ENCODE measurements around the gene THSD4. TPM values are rescaled to one million over a fixed set of nuclear protein-coding genes. Genes with fewer than 3 reads are reported as not detected.

THSD4 gene
- total and polyA plus RNA-seq, 2 of the 4 experiments (the other 2 are of a cell fraction): 25.5 to 31.1 TPM

DNA sequence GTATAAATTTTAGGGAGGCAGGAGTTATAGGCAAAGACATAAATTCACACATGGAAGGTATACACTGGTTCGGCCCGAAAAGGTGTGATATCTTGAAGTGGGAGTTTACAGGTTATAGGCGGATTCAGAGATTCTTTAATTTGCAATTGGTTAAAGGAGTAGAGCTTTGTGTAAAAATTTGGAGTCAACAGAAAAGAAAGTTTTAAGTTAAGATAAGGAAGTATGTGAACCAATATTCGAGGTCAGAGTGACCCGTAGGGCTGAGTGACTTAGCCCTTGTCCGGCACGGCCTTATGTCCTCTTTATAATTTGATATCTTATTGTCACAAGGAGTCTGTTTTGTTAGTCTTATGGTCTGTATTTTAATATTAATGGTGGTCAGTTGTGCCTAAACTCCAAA is 10.6 kb upstream of the THSD4 start:
- Histone ChIP-seq H3K56ac (ENCODE audit: extremely low read depth, insufficient read depth, low read length) (no peak overlapping the region), H2BK120ac (ENCODE audit: low read depth, low read length) (no peak overlapping the region), H3K4me3 (ENCODE audit: insufficient read depth, low read depth, low read length) (no peak overlapping the region), H4K20me1 (ENCODE audit: insufficient read depth, low read length) (no peaks in the 10 kb centered on the region), H3K18ac (ENCODE audit: low read depth, low read length) (no peak overlapping the region), H3K4me2 (ENCODE audit: low read depth, low read length) (no peak overlapping the region), H3K14ac (replicated peaks; ENCODE audit: low read depth, low read length) (no peak overlapping the region), H3K9me3 (ENCODE audit: control insufficient read depth, insufficient read depth, low read length) (no peaks in the 10 kb centered on the region), H4K8ac (ENCODE audit: low read depth in 2 of 2, low read length in 2 of 2) (no peak overlapping the region), H2AK9ac (replicated peaks; ENCODE audit: low read depth, low read length, poor library complexity) (no peak overlapping the region), H3K9me1 (ENCODE audit: insufficient read depth, low read length) (peaks cover 2% of the 10 kb centered on the region; the same call in 1 of the 2 replicates), H2BK5ac (ENCODE audit: low read depth, low read length, poor library complexity, severe bottlenecking) (no peak overlapping the region), H3K9ac (ENCODE audit: low read depth, low read length) (no peak overlapping the region), H2AK5ac (ENCODE audit: low read depth, low read length) (no peak overlapping the region), H3K4me1 (ENCODE audit: control insufficient read depth, insufficient read depth, low read length) (peaks cover 6% of the 10 kb centered on the region), H3K4ac (ENCODE audit: low read depth, low read length) (no peak overlapping the region), H3K27ac (ENCODE audit: insufficient read depth, low read length) (no peak overlapping the region), H4K5ac (ENCODE audit: low read depth, low read length) (no peak overlapping the region), H4K91ac (ENCODE audit: insufficient read depth, low read depth, low read length) (no peak overlapping the region), H3K23ac (ENCODE audit: low read depth, low read length) (no peak overlapping the region), H2BK15ac (ENCODE audit: low read depth, low read length) (no peak overlapping the region), H3K79me1 (ENCODE audit: low read depth in 1 of 2, low read length in 2 of 2) (no peaks in the 10 kb centered on the region), H3K27me3 (ENCODE audit: control insufficient read depth, insufficient read depth, low read length) (no peaks in the 10 kb centered on the region), H3K36me3 (ENCODE audit: control insufficient read depth, insufficient read depth, low read length) (no peaks in the 10 kb centered on the region), H2AFZ (replicated peaks; ENCODE audit: low read length, poor library complexity) (no peak overlapping the region), H2BK20ac (ENCODE audit: low read depth, low read length) (no peak overlapping the region)
- ATAC-seq (ENCODE audit: low read depth) (no peak), DNase-seq (no peak)
- 93% methylated on average over 3 of the region's 7 CpGs; no CpG with 5 or more reads in 1 of the 2 experiments for WGBS, 2 experiments (ENCODE audit: extremely low coverage in 2 of 2, insufficient read length in 1 of 2)
- intact Hi-C loops (cut with micrococcal nuclease): loop anchor here (5.0 kb wide), 2 partner anchors 132 to 212 kb away; partner anchors contain the start of genes LRRC49 and THAP10
- TF ChIP-seq NFE2L2 (IDR thresholded peaks at IDR 0.05; ENCODE audit: low read depth, low read length) (no peak), POLR2A (IDR thresholded peaks at IDR 0.05; ENCODE audit: low read depth, low read length) (no peak), MXI1 (IDR thresholded peaks at IDR 0.05; ENCODE audit: borderline replicate concordance, low read depth, low read length) (no peak), FOS (IDR thresholded peaks at IDR 0.05; ENCODE audit: low read depth, low read length) (no peak), RCOR1 (IDR thresholded peaks at IDR 0.05; ENCODE audit: insufficient replicate concordance, low read length) (no peak), SMC3 (IDR thresholded peaks at IDR 0.05; ENCODE audit: low read depth, low read length) (no peak), RAD21 (IDR thresholded peaks at IDR 0.05; ENCODE audit: low read length) (no peak), BHLHE40 (IDR thresholded peaks at IDR 0.05; ENCODE audit: low read depth, low read length) (no peak), CHD1 (IDR thresholded peaks at IDR 0.05; ENCODE audit: low read depth, low read length) (no peak), RFX5 (IDR thresholded peaks at IDR 0.05; ENCODE audit: low read depth, low read length) (no peak), CEBPB (IDR thresholded peaks at IDR 0.05; ENCODE audit: low read depth, low read length) (no peak), MAZ (IDR thresholded peaks at IDR 0.05; ENCODE audit: borderline replicate concordance, low read depth, low read length) (no peak), MAFK (IDR thresholded peaks at IDR 0.05; ENCODE audit: low read depth, low read length) (no peak)
- TF ChIP-seq, protein P1, sequence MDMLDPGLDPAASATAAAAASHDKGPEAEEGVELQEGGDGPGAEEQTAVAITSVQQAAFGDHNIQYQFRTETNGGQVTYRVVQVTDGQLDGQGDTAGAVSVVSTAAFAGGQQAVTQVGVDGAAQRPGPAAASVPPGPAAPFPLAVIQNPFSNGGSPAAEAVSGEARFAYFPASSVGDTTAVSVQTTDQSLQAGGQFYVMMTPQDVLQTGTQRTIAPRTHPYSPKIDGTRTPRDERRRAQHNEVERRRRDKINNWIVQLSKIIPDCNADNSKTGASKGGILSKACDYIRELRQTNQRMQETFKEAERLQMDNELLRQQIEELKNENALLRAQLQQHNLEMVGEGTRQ (IDR thresholded peaks at IDR 0.05; ENCODE audit: low read depth, low read length): no peak
- TF ChIP-seq, protein P2, sequence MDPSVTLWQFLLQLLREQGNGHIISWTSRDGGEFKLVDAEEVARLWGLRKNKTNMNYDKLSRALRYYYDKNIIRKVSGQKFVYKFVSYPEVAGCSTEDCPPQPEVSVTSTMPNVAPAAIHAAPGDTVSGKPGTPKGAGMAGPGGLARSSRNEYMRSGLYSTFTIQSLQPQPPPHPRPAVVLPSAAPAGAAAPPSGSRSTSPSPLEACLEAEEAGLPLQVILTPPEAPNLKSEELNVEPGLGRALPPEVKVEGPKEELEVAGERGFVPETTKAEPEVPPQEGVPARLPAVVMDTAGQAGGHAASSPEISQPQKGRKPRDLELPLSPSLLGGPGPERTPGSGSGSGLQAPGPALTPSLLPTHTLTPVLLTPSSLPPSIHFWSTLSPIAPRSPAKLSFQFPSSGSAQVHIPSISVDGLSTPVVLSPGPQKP (IDR thresholded peaks at IDR 0.05; ENCODE audit: borderline replicate concordance, low read depth, low read length): no peak
- TF ChIP-seq, protein P3, sequence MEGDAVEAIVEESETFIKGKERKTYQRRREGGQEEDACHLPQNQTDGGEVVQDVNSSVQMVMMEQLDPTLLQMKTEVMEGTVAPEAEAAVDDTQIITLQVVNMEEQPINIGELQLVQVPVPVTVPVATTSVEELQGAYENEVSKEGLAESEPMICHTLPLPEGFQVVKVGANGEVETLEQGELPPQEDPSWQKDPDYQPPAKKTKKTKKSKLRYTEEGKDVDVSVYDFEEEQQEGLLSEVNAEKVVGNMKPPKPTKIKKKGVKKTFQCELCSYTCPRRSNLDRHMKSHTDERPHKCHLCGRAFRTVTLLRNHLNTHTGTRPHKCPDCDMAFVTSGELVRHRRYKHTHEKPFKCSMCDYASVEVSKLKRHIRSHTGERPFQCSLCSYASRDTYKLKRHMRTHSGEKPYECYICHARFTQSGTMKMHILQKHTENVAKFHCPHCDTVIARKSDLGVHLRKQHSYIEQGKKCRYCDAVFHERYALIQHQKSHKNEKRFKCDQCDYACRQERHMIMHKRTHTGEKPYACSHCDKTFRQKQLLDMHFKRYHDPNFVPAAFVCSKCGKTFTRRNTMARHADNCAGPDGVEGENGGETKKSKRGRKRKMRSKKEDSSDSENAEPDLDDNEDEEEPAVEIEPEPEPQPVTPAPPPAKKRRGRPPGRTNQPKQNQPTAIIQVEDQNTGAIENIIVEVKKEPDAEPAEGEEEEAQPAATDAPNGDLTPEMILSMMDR (conservative IDR thresholded peaks at IDR 0.05; ENCODE audit: low read depth, low read length): no peak
- ChIA-PET CTCF (interaction anchor here (1.4 to 1.6 kb wide), 3 partner anchors 8 to 131 kb away, joined by 3 to 4 read pairs (median 3); no protein-coding TSS in a partner anchor), POLR2A (ENCODE audit: unreplicated experiment) (no interaction called here)
- no TSS peak for BruUV-seq (replicated peaks)
- dilution Hi-C loops (cut with HindIII; ENCODE audit: low sequenced_read_pairs, unreplicated experiment): no loop called here
- in situ Hi-C loops (cut with MboI; ENCODE audit: low sequenced_read_pairs): loop anchor here (10.0 kb wide), 1 partner anchor 210 kb away; the partner anchor contains the start of genes LRRC49 and THAP10

Data from IMR-90 (cell line).